Memory B cell (primary cell): ENCODE results near the gene PCGF5.
"Not testable (repeated sequence)": the region's sequence is repeated elsewhere in the genome, so short reads cannot be mapped to it uniquely, and the experiment has no call there.

Experiments
- ATAC-seq: fragments of 150-1000 bp; cut with Tn5 transposase; 2 replicates; pipeline ENCODE4 v1.10.0; 2021; ENCODE audit warnings: low read depth, mild to moderate bottlenecking, moderate library complexity
- DNase-seq, 2 donors: peaks; one replicate each; pipeline ENCODE4 v3.0.0; 2022; ENCODE audit warnings: low spot score in 2 of 2
- H3K27ac Mint-ChIP-seq: one replicate; pipeline ENCODE4 v1.8.0; 2022; ENCODE audit warnings: mild to moderate bottlenecking, moderate library complexity, mixed read lengths
- H3K27me3 Mint-ChIP-seq: one replicate; pipeline ENCODE4 v1.8.0; 2022; ENCODE audit warnings: mixed read lengths
- H3K36me3 Mint-ChIP-seq: one replicate; pipeline ENCODE4 v1.8.0; 2022; ENCODE audit warnings: mild to moderate bottlenecking, mixed read lengths
- H3K4me1 Mint-ChIP-seq: one replicate; pipeline ENCODE4 v1.8.0; 2022; ENCODE audit warnings: mixed read lengths
- H3K4me3 Mint-ChIP-seq: one replicate; pipeline ENCODE4 v1.8.0; 2022; ENCODE audit warnings: mild to moderate bottlenecking, moderate library complexity, mixed read lengths
- H3K9me3 Mint-ChIP-seq: one replicate; pipeline ENCODE4 v1.8.0; 2022; ENCODE audit warnings: mixed read lengths

Gene PCGF5

DNA sequence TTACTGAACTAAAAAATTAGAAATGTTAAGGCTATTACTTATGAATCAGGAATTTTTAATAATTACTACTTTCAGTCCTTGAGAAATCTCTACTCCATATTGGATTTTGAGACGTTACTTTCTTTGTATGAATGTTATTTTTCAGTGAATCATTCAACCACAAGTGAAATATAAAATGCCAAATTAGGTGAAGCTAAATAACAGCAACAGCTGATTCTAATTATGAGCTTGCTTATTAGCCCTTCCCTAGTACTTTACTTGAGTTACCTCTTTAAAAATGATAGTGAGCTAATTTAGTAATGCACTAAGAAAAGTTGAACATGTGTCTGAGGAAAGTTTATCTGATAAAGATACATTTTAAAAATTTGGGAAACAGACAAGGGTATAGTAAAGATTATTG, 51.4 kb downstream of the PCGF5 start:
- DNase-seq (no peak), ATAC-seq (no peak)
- Mint-ChIP-seq H3K27ac (no peak overlapping the region), H3K9me3 (no peaks in the 10 kb centered on the region), H3K27me3 (no peaks in the 10 kb centered on the region), H3K4me1 (no peaks in the 10 kb centered on the region), H3K4me3 (no peak overlapping the region), H3K36me3 (peaks cover 34% of the 10 kb centered on the region)

DNA sequence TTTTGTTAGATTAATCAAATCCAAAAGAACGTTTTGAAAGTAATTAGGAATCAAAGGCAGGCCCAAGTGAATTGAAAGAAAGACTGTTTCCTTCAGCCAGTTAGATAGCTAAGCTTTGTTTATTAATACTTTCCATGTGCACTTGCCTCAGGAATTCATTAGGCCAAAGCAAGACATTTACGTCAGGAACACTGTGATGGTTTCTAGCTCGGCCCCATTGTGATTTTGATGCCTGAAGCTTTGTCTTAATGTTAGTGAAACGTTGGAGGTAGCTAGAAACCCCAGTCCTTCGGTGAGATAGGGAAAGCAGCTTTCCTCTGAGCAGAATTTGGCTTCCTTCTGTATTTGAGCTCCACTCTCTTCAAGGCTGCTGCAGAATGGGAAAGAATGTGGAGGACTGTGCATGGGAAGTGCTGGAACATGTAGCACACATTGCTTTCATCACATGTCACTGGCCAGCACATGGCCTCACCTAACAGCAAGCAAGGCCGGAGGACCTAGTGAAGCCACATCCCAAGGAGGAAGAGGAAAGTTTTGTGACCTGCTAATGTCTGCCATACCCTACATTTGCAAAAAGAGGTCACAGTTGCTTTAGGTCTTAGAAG, 64.1 kb downstream of the PCGF5 start:
- Mint-ChIP-seq H3K27ac (no peak overlapping the region), H3K27me3 (no peaks in the 10 kb centered on the region), H3K4me3 (no peak overlapping the region), H3K9me3 (no peaks in the 10 kb centered on the region), H3K4me1 (peaks cover 2% of the 10 kb centered on the region), H3K36me3 (no peaks in the 10 kb centered on the region)
- ATAC-seq (no peak), DNase-seq (no peak)

DNA sequence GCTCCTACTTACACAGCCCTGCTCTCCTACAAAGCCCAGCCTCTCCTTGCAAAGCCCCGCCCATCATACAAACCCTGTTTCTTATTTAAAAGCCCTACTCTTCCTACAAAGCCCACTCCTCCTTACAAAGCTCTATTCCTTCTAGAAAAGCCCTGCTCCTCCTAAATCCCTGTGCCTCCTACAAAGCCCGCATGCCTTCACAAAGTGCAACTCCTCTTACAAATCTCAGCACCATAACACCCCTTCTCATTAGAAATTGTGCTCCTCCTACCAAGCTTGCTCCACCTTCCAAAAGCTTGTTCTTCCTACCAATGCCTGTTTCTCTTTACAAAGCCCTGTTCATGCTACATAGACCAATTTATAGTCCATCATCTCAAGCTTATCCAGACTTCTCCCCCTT, 66.1 kb downstream of the PCGF5 start:
- Mint-ChIP-seq H3K4me3 (no peak overlapping the region), H3K4me1 (peaks cover 2% of the 10 kb centered on the region), H3K27ac (no peak overlapping the region), H3K36me3 (no peaks in the 10 kb centered on the region), H3K27me3 (peaks cover 5% of the 10 kb centered on the region), H3K9me3 (no peaks in the 10 kb centered on the region)
- DNase-seq (no peak), ATAC-seq (no peak)

DNA sequence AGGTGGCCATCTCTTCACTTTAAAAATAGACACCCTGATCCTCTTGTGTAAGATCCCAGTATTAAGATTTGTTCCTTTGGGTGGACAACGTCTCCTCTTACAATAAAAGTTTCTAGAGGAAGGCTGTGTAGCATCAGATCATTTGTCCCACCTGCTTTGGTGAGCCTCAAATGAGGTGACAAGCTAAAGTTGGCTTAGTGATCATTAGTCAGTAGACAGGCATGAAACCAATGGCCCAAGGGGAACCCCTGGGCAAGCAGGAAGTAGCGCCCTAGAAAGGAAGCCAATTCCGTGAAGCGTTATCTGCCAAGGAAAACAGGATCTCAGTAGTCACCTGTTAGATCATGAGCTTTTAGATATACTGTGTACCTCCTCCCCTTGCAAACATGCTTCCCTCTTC, 66.8 kb downstream of the PCGF5 start:
- H3K4me3 Mint-ChIP-seq, result no peak overlapping the region
- H3K36me3 Mint-ChIP-seq, result no peaks in the 10 kb centered on the region
- ATAC-seq, result no peak
- H3K9me3 Mint-ChIP-seq, result no peaks in the 10 kb centered on the region
- DNase-seq, result no peak
- peaks cover 5% of the 10 kb centered on the region for H3K27me3 Mint-ChIP-seq
- H3K4me1 Mint-ChIP-seq, result peaks cover 2% of the 10 kb centered on the region
- no peak overlapping the region for H3K27ac Mint-ChIP-seq

DNA sequence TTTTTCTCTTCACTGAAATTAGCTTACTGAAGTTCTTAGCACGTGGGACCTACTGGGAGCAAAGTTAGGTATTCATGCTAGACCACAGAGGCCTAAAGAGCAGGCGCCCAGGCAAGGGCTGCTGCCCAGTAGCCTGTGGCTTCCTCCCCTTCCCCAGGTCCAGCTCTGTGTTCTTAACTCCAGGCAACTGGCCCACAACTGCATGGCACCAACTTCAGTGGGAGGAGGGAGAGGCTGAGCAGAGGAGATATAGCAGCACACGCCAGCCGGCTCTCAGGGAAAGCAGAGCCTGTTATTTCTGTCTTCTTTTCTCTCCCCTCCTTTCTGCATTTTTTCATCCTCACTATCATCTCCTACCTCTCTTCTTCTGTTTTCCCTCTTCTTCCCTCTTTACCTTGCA, 67.4 kb downstream of the PCGF5 start:
- Mint-ChIP-seq H3K27me3 (peaks cover 5% of the 10 kb centered on the region), H3K4me3 (no peak overlapping the region), H3K36me3 (no peaks in the 10 kb centered on the region), H3K9me3 (no peaks in the 10 kb centered on the region), H3K27ac (peak overlapping the region; percentile 19), H3K4me1 (peaks cover 2% of the 10 kb centered on the region)
- ATAC-seq, result no peak
- no peak for DNase-seq

DNA sequence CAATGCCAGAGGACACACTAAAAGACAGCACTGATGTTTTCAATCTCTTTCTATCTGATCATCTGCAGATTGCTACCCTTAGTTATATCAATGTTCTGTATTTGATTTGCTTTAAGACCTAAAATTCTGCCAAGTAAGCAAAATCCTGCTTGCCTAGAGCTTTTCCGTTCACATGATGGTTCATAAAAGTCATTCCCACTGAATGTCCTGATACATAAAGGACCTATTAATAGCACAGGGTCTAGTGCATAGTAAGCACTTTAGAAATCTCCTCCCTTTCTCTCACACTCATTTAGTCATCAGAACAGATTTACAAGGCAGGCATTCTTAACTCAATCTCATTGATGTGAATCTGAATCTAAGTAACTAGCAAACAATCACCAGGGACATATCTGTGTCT, 68.8 kb downstream of the PCGF5 start:
- no peaks in the 10 kb centered on the region for H3K36me3 Mint-ChIP-seq
- no peaks in the 10 kb centered on the region for H3K9me3 Mint-ChIP-seq
- H3K27me3 Mint-ChIP-seq, result peaks cover 6% of the 10 kb centered on the region
- ATAC-seq (no peak), DNase-seq (no peak)
- no peak overlapping the region for H3K4me3 Mint-ChIP-seq
- H3K27ac Mint-ChIP-seq, result no peak overlapping the region
- H3K4me1 Mint-ChIP-seq, result peaks cover 2% of the 10 kb centered on the region

DNA sequence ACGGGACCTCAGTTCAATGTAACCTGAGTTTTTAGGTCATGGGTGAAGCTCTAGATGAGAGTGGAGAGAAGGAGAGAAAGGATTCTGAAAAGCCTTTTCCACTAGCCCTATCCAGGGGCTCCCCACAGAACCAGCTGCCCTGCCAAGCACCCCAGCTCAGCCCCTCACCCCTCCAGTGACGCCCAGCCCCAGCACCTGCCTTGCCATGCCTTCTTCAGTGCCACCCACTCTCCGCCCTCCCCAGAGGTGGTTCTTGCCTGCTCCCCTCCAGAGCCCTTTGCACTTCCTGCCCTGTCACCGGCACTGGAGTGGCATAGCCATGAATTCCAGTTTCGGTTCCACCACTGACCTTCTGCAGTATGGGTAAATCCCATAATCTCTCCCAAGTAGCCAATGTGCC, 70.1 kb downstream of the PCGF5 start:
- peaks cover 7% of the 10 kb centered on the region for H3K27me3 Mint-ChIP-seq
- DNase-seq (no peak), ATAC-seq (no peak)
- H3K4me1 Mint-ChIP-seq, result peaks cover 2% of the 10 kb centered on the region
- H3K27ac Mint-ChIP-seq, result no peak overlapping the region
- H3K4me3 Mint-ChIP-seq, result no peak overlapping the region
- H3K9me3 Mint-ChIP-seq, result no peaks in the 10 kb centered on the region
- no peaks in the 10 kb centered on the region for H3K36me3 Mint-ChIP-seq

DNA sequence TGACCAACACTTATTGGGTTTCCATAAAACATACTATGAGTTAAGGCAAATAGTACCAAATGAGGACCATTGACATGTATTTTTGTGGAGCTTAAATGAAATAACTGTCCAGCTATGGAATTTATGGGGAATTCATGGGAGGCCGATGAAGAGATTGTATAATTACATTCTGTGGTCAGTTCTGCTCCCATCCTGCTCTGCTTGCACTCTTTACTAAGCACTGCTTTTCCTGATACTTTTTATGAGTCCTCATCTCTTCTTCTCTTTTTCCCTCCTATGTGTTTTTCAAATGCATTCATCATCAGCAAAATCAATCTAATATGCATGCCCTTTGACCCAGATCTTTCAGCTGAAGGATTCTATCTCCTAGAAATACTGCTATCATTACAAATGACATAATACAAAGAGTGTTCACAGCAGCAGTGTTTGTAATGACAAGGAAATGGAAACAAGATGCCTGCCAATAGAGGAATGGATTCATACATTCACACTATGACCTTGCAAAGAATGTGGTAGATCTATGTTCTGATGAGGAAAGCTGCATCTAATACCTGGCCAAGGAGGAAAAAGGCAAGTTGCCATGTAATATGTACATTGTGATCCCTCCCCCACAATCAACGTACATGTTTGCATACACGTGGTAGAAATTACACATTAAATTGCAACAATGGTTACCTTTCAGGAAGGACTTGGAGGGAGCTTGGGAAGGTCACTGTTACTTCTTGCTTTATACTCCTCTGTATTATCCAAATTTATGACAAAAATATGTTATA, 73.9 kb downstream of the PCGF5 start:
- H3K36me3 Mint-ChIP-seq, result no peaks in the 10 kb centered on the region
- ATAC-seq, result no peak
- H3K4me3 Mint-ChIP-seq, result no peak overlapping the region
- peaks cover 7% of the 10 kb centered on the region for H3K27me3 Mint-ChIP-seq
- H3K9me3 Mint-ChIP-seq, result no peaks in the 10 kb centered on the region
- no peak for DNase-seq
- no peak overlapping the region for H3K27ac Mint-ChIP-seq
- H3K4me1 Mint-ChIP-seq, result peaks cover 6% of the 10 kb centered on the region

DNA sequence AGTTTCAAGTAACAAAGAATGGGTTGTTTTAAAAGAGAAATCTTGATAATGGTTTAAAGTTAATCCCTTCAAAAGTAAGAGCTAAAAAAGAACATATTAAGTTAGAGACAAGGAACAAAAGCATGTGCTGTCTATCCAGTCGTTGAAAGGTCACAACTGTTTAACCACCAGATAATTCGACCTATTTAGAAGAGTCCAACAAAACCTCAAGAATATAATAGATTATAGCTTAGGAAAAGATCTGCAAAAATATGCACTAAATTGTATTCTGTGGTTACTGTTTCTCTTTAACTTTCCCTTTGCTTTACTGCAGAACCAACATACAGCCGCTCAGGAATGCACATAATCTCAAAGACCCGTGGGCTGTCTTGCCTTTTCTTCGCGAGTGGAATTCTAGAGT, 74.9 kb downstream of the PCGF5 start:
- ATAC-seq (no peak), DNase-seq (no peak)
- Mint-ChIP-seq H3K4me1 (peaks cover 6% of the 10 kb centered on the region), H3K27me3 (peaks cover 7% of the 10 kb centered on the region), H3K9me3 (no peaks in the 10 kb centered on the region), H3K36me3 (no peaks in the 10 kb centered on the region), H3K27ac (no peak overlapping the region), H3K4me3 (no peak overlapping the region)

DNA sequence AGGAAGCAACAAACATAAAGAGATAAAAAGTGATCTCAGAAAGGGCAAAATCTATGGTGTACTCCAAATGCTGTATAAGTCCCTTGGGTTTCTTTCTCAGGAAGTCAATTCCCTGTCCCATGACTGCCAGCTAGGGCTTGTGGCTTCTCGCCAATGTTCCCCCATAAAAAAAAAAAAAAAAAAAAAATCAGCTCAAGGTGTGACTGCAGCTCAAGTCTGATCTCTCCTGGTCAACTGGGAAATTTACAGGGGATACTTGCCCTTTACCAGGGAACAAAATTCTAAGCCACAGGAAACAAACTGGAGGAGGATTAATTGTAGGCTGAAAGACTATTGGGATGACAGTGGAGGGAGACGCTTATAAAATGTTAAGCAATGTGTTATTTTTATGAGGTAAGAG, 76.0 kb downstream of the PCGF5 start:
- peaks cover 6% of the 10 kb centered on the region for H3K4me1 Mint-ChIP-seq
- no peak for ATAC-seq
- DNase-seq, result no peak
- no peak overlapping the region for H3K27ac Mint-ChIP-seq
- H3K9me3 Mint-ChIP-seq, result no peaks in the 10 kb centered on the region
- H3K36me3 Mint-ChIP-seq, result no peaks in the 10 kb centered on the region
- H3K4me3 Mint-ChIP-seq, result no peak overlapping the region
- peaks cover 3% of the 10 kb centered on the region for H3K27me3 Mint-ChIP-seq

DNA sequence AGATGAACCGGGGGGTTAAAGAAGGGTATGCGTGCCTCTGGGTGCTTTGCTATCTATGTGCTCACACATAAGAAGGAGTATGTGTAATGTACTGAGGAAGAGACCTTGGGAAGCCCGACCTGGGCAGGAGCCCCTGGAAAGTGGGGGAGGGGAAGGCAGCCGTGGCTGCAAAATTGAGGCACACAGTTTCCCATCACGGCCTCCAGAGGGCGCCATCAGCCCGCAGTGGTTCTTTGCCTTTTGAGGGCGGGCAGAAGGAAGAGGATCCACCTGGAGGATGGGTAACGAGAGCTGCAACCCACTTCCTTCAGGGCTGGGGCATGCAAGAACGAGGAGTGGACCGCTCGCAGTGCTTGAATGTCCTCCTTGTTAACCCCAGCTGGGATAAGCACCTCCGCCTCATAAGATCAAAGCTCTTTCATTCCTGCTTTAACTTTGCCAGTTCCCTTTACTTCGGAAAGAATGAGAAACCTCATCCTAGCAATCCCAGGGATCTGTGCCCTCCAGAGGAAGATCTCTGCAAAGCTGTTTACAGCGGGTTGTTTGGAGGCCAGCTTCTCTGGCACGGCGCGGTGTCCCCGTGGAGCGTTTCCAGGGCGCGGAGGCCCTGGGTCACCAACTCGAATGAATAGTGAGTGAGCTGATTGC, 77.9 kb downstream of the PCGF5 start:
- ATAC-seq, result peak; percentile 91
- peaks cover 6% of the 10 kb centered on the region for H3K4me1 Mint-ChIP-seq
- no peak overlapping the region for H3K27ac Mint-ChIP-seq

DNA sequence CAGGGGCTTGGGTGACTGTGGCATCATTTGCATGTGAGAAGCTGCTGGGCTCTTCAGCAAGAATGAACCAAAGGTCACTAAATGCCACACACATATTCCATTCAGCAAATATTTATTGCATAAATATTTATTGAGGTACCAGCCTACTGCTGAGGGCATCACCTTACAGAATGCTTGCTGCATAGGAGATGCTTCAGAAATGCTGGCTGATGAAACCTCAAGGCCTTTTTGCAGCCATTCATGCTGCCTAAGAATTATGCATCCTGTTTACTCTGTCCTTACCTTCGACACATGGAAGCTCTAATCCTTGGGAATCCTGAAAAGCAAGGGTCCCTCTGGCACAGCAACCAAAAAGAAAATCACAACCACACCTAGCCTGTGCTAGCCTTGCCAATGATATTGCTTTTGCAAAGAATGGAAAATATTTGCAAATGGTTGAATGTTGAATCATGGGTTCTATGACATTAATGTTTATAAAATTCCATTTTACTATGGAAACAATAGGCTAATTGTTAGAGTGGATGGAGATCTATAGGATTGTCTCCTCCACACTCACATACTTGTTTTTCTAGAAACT, 79.6 kb downstream of the PCGF5 start:
- Mint-ChIP-seq H3K27ac (no peak overlapping the region), H3K9me3 (no peaks in the 10 kb centered on the region), H3K4me3 (no peak overlapping the region), H3K27me3 (no peaks in the 10 kb centered on the region), H3K36me3 (no peaks in the 10 kb centered on the region), H3K4me1 (peaks cover 6% of the 10 kb centered on the region)
- ATAC-seq, result no peak
- DNase-seq, result no peak

More for the DNA sequence above, 77.9 kb downstream of the PCGF5 start:
- peaks cover 1% of the 10 kb centered on the region for H3K27me3 Mint-ChIP-seq
- peak overlapping the region; percentile 67 for H3K4me3 Mint-ChIP-seq
- no peaks in the 10 kb centered on the region for H3K36me3 Mint-ChIP-seq
- no peaks in the 10 kb centered on the region for H3K9me3 Mint-ChIP-seq
- DNase-seq, result peak; percentile 58 to 76

DNA sequence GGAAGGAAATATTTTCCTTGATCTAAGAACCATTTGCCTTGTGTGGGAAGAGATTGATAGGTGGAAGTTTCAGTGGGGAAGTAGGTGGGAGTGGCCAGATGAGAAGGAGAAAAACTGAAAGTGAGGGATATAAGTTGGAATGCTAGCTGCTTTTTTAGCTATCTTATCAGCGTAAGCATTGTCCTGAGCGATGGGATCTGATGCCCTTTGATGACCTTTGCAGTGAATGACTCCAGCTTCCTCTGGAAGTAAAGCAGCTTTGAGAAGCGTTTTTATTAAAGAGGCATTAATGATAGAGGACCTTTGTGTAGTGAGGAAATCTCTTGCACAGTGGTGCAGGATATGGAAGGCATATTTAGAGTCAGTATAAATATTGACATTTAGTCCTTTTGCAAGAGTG, 82.5 kb downstream of the PCGF5 start:
- H3K27me3 Mint-ChIP-seq, H3K9me3 Mint-ChIP-seq, H3K27ac Mint-ChIP-seq, H3K36me3 Mint-ChIP-seq, ATAC-seq, DNase-seq, H3K4me1 Mint-ChIP-seq, H3K4me3 Mint-ChIP-seq: not testable (repeated sequence)

DNA sequence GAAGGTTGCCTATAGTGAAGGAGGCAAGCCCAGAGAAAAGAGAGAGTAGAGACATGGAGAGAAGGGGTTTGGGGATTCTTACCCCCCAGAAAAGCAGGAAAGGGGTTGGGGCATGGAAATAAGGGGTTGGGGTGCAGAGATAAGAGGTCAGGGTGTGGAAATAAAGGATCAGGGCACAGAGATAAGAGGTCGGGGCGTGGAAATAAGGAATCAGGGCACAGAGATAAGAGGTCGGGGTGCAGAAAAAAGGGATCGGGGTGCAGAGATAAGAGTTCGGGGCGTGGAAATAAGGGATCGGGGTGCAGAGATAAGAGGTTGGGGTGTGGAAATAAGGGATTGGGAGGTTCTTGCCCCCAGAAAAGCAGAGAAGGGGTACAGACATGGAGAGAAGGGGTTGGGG, 85.5 kb downstream of the PCGF5 start:
- not testable (repeated sequence) for H3K27me3 Mint-ChIP-seq, DNase-seq, H3K4me3 Mint-ChIP-seq, H3K4me1 Mint-ChIP-seq, H3K27ac Mint-ChIP-seq, ATAC-seq, H3K36me3 Mint-ChIP-seq, H3K9me3 Mint-ChIP-seq
